ENCODE data around the gene GMFB.
A peak's percentile ranks its signal among the peaks of the same experiment; 100 is the strongest.
"Not testable (repeated sequence)": the region's sequence is repeated elsewhere in the genome, so short reads cannot be mapped to it uniquely, and the experiment has no call there.

GMFB gene

DNA sequence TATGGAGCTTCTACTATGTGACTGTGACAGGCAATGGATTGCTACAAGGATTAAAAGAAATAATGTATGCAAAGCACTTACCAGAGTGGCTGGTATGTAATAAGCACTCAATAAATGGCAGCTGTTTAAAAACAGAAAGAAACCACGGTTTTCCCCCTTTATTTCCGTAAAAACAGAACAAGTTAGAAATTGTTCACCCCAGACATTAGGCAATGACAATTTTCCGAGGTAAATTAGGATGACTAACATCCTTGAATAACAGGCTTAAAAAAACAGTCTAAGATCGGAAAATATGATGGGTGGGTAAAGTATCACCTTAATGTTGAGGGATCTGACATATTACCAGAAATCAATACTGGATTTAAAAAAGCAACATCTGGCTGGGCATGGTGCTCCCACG is 26.7 kb downstream of the GMFB start:
- DNase-seq (ENCODE audit: extremely low read depth in 1 of 2, low read depth in 1 of 2) = no peak

GRCh38 chr14:54459106-54459505 is 29.7 kb downstream of the GMFB start:
- no peak for DNase-seq (ENCODE audit: extremely low read depth in 1 of 2, low read depth in 1 of 2)

DNA sequence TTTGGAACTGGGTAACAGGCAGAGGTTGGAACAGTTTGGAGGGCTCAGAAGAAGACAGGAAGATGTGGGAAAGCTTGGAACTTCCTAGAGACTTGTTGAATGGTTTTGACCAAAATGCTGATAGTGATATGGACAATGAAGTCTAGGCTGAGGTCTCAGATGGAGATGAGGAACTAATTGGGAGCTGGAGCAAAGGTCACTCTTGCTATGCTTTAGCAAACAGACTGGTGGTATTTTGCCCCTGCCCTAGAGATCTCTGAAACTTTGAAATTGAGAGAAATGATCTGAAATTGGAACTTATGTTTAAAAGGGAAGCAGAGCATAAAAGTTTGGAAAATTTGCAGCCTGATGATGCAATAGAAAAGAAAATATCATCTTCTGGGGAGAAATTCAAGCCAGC is 30.2 kb downstream of the GMFB start:
- DNase-seq (ENCODE audit: extremely low read depth in 1 of 2, low read depth in 1 of 2) = not testable (repeated sequence)

GRCh38 chr14:54457609-54457996 is 31.2 kb downstream of the GMFB start:
- no peak for DNase-seq (ENCODE audit: extremely low read depth in 1 of 2, low read depth in 1 of 2)

DNA sequence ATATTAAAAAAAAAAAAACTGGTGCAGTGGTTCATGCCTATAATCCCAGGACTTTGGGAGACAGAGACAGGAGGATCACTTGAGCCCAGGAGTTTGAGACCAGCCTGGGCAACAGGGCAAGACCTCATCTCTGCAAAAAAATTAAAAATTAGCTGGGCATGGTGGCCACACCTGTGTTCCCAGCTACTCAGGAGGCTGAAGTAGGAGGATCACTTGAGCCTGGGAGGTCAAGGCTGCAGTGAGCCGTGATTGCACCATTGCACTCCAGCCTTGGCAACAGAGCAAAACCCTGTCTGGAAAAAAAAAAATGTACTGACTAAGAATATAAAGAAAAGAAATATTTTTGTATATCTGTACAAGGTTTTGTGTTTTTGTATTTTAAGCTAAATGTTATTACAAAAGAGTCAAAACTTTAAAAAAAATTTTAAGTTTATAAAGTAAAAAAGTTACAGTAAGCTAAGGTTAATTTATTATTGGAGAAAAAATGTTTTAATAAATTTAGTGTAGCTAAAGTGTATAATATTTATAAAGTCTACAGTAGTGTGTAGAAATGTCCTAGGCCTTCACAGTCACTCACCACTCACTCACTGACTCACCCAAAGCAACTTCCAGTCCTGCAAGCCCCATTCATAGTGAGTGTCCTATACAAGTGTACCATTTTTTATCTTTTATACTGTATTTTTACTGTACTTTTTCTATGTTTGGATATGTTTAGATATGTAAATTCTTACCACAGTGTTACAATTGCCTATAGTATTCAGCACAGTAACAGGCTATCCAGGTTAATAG is 31.8 kb downstream of the GMFB start:
- DNase-seq (ENCODE audit: extremely low read depth in 1 of 2, low read depth in 1 of 2) = not testable (repeated sequence)

DNA sequence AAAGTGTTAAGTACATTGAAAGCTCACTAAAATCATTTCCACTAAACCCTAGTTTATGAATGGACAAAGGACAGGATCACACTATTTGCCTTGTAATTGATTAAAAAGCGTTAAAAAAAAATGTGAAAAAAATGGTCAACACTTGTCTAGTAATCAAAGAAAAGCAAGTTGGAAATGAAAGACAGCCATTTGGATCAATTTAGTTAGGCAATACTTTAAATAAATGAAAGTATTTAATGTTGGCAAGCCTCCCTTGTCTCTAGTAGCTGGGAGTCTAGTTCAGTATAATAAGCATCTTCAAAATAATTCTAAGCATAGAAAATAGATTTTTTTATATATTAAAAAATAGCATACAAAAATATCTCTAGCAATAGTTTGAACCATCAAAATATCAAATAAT is 33.4 kb downstream of the GMFB start:
- DNase-seq (ENCODE audit: extremely low read depth in 1 of 2, low read depth in 1 of 2) = no peak

DNA sequence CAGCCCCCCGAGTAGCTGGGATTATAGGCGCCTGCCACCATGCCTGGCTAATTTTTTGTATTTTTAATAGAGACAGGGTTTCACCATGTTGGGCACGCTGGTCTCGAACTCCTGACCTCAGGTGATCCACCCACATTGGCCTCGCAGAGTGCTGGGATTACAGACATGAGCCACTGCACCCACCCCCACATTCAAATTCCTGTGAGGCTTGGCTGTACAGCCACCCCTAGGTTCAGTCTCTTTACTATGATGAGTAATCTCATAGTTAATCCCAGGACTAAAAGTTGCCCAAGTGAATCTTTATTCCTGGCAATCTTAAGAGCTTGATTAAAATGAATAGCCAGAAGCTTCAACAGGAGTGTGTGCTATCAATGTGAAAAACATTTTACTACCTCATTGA is 34.8 kb downstream of the GMFB start:
- DNase-seq (ENCODE audit: extremely low read depth in 1 of 2, low read depth in 1 of 2) = not testable (repeated sequence)

- DNase-seq (ENCODE audit: extremely low read depth in 1 of 2, low read depth in 1 of 2) = no peak
These were observed 35.5 kb downstream of the GMFB start for GRCh38 chr14:54453252-54453651.

GRCh38 chr14:54451961-54452360 is 36.8 kb downstream of the GMFB start:
- no peak for DNase-seq (ENCODE audit: extremely low read depth in 1 of 2, low read depth in 1 of 2)

DNA sequence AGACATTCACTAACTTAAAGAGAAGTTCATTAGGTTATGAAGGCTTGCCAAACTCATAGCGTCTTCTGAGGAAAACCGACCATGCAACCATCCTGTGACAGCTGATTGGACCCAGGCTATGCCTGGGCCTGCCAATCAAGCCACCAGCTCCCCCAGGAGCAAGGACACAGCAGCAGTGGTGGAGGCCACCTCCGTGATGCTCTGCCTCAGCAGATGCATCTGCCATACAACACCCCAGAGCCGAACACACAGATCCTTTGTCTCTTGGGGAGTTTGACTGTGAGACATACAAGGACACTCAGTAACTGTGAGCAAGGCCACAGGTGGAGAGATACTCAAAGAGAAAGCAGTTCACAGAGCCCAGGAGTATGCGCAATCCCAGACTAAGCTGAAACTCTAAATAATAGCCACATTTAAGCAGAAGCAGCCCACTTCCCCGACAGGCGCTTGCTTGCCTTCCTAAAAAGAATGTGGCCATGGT is 37.6 kb downstream of the GMFB start:
- no peak for DNase-seq (ENCODE audit: extremely low read depth in 1 of 2, low read depth in 1 of 2)

GRCh38 chr14:54450535-54450934 is 38.2 kb downstream of the GMFB start:
- DNase-seq (ENCODE audit: extremely low read depth in 1 of 2, low read depth in 1 of 2) = no peak

GRCh38 chr14:54447231-54447692 is 41.5 kb downstream of the GMFB start:
- DNase-seq (ENCODE audit: extremely low read depth in 1 of 2, low read depth in 1 of 2) = no peak

DNA sequence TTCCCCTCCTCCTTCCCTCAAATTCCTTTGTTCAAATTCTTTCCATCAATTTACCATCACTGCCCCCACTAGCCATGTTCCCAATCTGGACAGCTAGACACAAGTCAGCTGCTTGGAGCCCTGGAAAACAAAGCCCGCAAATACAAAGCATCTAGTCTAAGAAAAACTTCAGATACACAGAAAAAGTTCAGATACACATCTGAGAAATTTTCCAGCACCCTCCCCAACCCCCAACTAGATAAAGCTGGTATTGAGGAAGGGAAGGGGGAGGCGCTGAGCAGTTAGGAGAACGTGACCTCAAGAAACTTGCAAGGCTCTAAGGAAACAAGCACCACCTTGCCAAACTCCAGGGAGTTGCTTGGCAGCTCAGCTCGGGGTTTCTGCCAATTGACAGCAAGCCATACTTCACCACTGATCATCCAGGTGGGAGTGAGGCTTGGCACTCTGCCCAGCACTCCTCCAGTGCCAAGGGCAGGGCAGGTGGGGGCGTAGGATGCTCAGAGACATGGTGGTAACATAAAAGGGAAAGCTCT is 42.6 kb downstream of the GMFB start:
- no peak for DNase-seq (ENCODE audit: extremely low read depth in 1 of 2, low read depth in 1 of 2)

- DNase-seq (ENCODE audit: extremely low read depth in 1 of 2, low read depth in 1 of 2) = no peak
These were observed 44.1 kb downstream of the GMFB start for GRCh38 chr14:54444681-54445080.

DNA sequence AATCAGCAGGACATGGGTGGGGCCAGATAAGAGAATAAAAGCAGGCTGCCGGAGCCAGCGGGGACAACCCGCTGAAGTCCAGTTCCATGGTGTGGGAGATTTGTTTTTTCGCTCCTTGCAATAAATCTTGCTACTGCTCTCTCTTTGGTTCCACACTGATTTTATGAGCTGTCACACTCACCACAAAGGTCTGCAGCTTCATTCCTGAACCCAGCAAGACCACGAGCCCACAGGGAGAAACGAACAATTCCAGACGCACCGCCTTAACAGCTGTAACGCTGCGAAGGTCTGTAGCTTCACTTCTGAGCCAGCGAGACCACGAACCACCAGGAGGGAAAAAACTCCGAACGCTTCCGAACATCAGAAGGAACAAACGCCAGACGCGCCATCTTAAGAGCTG is 44.8 kb downstream of the GMFB start:
- no peak for DNase-seq (ENCODE audit: extremely low read depth in 1 of 2, low read depth in 1 of 2)

DNA sequence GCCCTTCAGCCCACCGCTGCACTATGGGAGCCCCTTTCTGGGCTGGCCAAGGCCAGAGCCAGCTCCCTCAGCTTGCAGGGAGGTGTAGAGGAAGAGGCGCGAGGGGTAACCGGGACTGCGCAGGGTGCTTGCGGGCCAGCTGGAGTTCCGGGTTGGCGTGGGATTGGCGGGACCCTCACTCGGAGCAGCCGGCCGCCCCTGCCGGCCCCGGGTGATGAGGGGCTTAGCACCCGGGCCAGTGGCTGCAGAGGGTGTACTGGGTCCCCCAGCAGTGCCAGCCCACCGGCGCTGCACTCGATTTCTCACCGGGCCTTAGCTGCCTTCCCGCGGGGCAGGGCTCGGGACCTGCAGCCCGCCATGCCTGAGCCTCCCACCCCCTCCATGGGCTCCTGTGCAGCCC is 45.8 kb downstream of the GMFB start:
- not testable (repeated sequence) for DNase-seq (ENCODE audit: extremely low read depth in 1 of 2, low read depth in 1 of 2)

GRCh38 chr14:54440873-54441868 is 47.6 kb downstream of the GMFB start, which contains the start of gene CNIH1:
Gene CNIH1, minus strand, starts transcription at chr14:54441374. Its CDS starts 47 bp downstream, at chr14:54441327.
- DNase-seq (ENCODE audit: extremely low read depth in 1 of 2, low read depth in 1 of 2) = peak; percentile 74 to 92

- DNase-seq (ENCODE audit: extremely low read depth in 1 of 2, low read depth in 1 of 2) = no peak
These were observed 48.3 kb downstream of the GMFB start for GRCh38 chr14:54440476-54440872.

DNA sequence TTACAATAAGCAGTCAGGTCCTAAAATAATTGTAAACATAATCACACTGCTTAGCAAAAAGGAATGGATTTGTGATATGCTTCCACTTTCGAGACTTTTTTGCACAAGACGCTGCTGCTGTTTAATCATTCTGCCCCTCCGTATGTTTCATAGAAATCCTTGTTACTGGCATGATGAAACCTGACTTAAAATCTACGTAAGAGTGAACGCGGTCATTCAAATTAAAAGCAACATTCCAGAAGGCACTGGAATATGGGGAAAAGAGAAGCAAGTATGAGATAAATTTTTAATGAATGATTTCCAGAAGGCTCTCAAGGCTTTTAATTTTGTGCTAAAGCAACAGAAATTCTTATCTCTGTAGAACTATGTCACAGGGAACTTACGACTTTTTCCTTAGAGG is 48.7 kb downstream of the GMFB start:
- DNase-seq (ENCODE audit: extremely low read depth in 1 of 2, low read depth in 1 of 2) = no peak

DNA sequence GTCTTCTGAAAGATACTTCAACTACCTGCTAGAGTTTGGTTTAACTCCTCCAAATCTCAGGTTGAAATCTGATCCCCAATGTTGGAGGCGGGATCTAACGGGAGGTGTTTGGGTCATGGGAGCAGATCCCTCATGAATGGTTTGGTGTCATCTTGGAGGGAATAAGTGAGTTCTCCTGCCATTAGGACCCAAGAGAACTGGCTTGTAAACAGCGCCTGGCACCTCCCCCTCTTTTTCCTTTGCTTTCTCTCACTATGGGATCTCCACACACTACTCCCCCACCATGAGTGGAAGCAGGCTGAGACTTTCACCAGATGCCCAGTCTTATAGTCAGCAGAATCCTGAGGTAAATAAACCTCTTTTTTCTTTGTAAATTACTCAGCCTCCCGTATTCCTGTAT is 50.1 kb downstream of the GMFB start:
- no peak for DNase-seq (ENCODE audit: extremely low read depth in 1 of 2, low read depth in 1 of 2)

DNA sequence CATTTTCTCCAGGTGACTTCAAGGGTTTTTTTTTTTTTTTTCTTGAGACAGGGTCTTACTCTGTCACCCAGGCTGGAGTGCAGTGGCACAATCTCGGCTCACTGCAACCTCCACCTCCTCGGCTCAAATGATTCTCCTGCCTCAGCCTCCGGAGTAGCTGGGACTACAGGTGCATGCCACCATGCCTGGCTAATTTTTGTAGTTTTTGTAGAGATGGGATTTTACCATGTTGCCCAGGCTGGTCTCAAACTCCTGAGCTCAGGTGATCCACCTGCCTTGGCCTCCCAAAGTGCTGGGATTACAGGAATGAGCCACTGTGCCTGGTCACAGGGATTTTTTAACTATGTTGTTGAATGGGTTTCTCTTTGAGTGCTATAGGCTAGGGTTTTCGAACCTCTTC is 50.8 kb downstream of the GMFB start:
- DNase-seq (ENCODE audit: extremely low read depth in 1 of 2, low read depth in 1 of 2) = not testable (repeated sequence)

All from activated CD8-positive, alpha-beta memory T cell treated with anti-CD3 and anti-CD28 coated beads for 1 hour (primary cell).